ENCODE measurements around the gene TOP1.

Gene TOP1

GRCh38 chr20:41079066-41079465, 50.4 kb downstream of the TOP1 start:
- H3K4me1 ChIP-seq (ENCODE audit: control insufficient read depth, insufficient read depth, low read length): peaks cover 2% of the 10 kb centered on the region
- H3K9ac ChIP-seq (ENCODE audit: low read length): no peak overlapping the region
- peaks cover 14% of the 10 kb centered on the region for H3K36me3 ChIP-seq (ENCODE audit: control insufficient read depth, insufficient read depth, low read length)
- H3K4me3 ChIP-seq (ENCODE audit: low read length): no peak overlapping the region
- no peaks in the 10 kb centered on the region for H3K27me3 ChIP-seq (ENCODE audit: control insufficient read depth, insufficient read depth, low read length)
- H3K27ac ChIP-seq (ENCODE audit: low read depth, low read length): no peak overlapping the region

GRCh38 chr20:41080866-41081265, 52.2 kb downstream of the TOP1 start:
- peaks cover 18% of the 10 kb centered on the region for H3K36me3 ChIP-seq (ENCODE audit: control insufficient read depth, insufficient read depth, low read length)
- H3K9ac ChIP-seq (ENCODE audit: low read length): no peak overlapping the region
- no peak overlapping the region for H3K4me3 ChIP-seq (ENCODE audit: low read length)
- H3K4me1 ChIP-seq (ENCODE audit: control insufficient read depth, insufficient read depth, low read length): no peaks in the 10 kb centered on the region
- H3K27me3 ChIP-seq (ENCODE audit: control insufficient read depth, insufficient read depth, low read length): no peaks in the 10 kb centered on the region
- H3K27ac ChIP-seq (ENCODE audit: low read depth, low read length): no peak overlapping the region

DNA sequence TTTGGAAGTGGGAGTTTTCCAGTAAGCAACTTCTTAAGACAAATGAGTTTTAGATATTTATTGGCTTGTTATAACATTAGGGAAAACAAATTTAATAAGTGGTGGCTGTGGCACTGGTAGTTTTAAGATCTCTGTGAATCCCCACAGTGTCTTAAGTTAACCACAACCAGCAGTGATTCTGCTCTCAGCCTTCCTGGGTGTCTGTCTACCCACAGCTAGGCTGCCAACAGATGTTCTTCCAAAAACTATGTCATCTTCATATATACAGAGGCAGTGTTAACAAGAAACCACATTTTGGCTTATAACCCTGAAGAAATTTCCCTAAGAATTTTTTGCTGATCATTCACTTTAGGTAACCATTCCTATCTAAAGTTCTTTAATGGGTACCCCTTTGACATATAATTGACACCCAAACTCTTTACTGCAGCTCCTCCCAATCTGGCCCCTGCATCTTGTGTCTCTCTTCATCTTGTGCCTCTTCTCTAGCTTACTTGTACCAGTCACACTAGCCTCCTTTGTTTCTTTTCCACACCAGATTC, 52.7 kb downstream of the TOP1 start:
- H3K4me3 ChIP-seq (ENCODE audit: low read length): no peak overlapping the region
- no peak overlapping the region for H3K27ac ChIP-seq (ENCODE audit: low read depth, low read length)
- no peak overlapping the region for H3K9ac ChIP-seq (ENCODE audit: low read length)
- no peaks in the 10 kb centered on the region for H3K4me1 ChIP-seq (ENCODE audit: control insufficient read depth, insufficient read depth, low read length)
- no peaks in the 10 kb centered on the region for H3K27me3 ChIP-seq (ENCODE audit: control insufficient read depth, insufficient read depth, low read length)
- peaks cover 18% of the 10 kb centered on the region for H3K36me3 ChIP-seq (ENCODE audit: control insufficient read depth, insufficient read depth, low read length)

GRCh38 chr20:41082306-41082705, 53.7 kb downstream of the TOP1 start:
- Histone ChIP-seq H3K27me3 (ENCODE audit: control insufficient read depth, insufficient read depth, low read length) (no peaks in the 10 kb centered on the region), H3K4me3 (ENCODE audit: low read length) (no peak overlapping the region), H3K36me3 (ENCODE audit: control insufficient read depth, insufficient read depth, low read length) (peaks cover 18% of the 10 kb centered on the region), H3K4me1 (ENCODE audit: control insufficient read depth, insufficient read depth, low read length) (no peaks in the 10 kb centered on the region), H3K9ac (ENCODE audit: low read length) (no peak overlapping the region), H3K27ac (ENCODE audit: low read depth, low read length) (no peak overlapping the region)

- no peaks in the 10 kb centered on the region for H3K4me1 ChIP-seq (ENCODE audit: control insufficient read depth, insufficient read depth, low read length)
- no peak overlapping the region for H3K9ac ChIP-seq (ENCODE audit: low read length)
- H3K36me3 ChIP-seq (ENCODE audit: control insufficient read depth, insufficient read depth, low read length): peaks cover 18% of the 10 kb centered on the region
- H3K27ac ChIP-seq (ENCODE audit: low read depth, low read length): no peak overlapping the region
- no peak overlapping the region for H3K4me3 ChIP-seq (ENCODE audit: low read length)
- H3K27me3 ChIP-seq (ENCODE audit: control insufficient read depth, insufficient read depth, low read length): no peaks in the 10 kb centered on the region
Observed at GRCh38 chr20:41085606-41086005, 57.0 kb downstream of the TOP1 start.

DNA sequence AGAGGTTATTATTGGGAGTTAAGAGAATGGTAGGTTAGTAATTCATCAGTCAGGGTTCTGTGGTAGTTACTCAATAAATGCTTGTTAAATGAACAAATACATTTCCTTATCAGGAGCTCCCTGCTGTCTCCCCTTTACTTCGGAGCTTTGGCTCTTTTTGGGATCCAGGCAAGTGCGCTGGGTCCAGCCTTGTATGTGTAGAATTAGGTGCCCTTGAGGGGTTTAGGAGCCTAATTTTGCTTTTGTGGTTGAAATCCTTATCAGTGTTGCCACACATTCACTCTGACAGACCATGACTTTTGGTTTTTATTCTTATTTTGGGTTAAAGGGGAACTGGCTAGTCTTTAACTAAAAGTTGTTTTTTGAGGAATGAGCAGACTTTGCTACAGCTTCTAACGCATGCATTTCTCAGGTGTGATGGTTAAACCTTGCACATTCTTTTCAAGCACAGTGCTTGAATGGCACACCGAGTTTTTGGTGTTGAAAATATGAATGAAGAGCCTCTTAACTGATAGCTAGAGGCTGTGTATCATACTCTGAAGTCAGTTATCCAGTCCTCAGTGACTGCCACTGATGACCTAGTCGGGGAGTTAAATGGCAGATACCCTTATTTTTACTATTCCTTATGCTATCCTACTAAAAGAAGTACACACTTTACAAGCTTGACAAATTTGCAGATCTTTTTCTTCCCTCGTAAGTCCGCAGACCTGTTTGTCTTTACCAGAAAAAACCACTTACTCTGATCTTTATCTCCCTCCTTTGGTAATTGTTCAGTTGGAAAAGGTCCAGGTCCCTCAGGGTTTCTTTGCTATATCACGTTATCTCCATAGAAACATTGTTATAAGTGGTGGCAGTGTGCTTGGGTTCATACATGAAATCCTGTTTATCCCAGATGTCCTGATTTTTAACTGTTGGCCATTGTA, 58.0 kb downstream of the TOP1 start:
- Histone ChIP-seq H3K27me3 (ENCODE audit: control insufficient read depth, insufficient read depth, low read length) (no peaks in the 10 kb centered on the region), H3K4me3 (ENCODE audit: low read length) (no peak overlapping the region), H3K27ac (ENCODE audit: low read depth, low read length) (no peak overlapping the region), H3K4me1 (ENCODE audit: control insufficient read depth, insufficient read depth, low read length) (no peaks in the 10 kb centered on the region), H3K36me3 (ENCODE audit: control insufficient read depth, insufficient read depth, low read length) (peaks cover 16% of the 10 kb centered on the region), H3K9ac (ENCODE audit: low read length) (no peak overlapping the region)

DNA sequence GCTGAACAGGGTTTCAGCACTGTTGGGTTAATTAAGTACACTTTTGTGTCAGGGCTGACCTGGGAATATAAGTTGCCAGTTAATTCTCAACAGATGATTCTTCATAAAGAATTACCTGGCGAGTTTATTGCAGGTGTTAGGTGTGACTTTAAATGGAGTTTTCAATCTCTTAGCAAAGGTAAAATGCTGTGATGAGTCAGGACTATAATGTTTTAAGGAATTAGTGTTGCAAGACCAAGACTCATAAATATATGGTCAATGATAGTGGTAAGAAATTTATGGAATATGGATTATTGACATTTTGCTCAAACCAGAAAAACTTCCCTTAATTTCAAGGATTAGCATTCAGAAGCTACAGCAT, 58.7 kb downstream of the TOP1 start:
- Histone ChIP-seq H3K4me3 (ENCODE audit: low read length) (no peak overlapping the region), H3K9ac (ENCODE audit: low read length) (no peak overlapping the region), H3K27me3 (ENCODE audit: control insufficient read depth, insufficient read depth, low read length) (no peaks in the 10 kb centered on the region), H3K4me1 (ENCODE audit: control insufficient read depth, insufficient read depth, low read length) (peaks cover 3% of the 10 kb centered on the region), H3K36me3 (ENCODE audit: control insufficient read depth, insufficient read depth, low read length) (peaks cover 14% of the 10 kb centered on the region), H3K27ac (ENCODE audit: low read depth, low read length) (no peak overlapping the region)

- Histone ChIP-seq H3K4me3 (ENCODE audit: low read length) (no peak overlapping the region), H3K27ac (ENCODE audit: low read depth, low read length) (no peak overlapping the region), H3K4me1 (ENCODE audit: control insufficient read depth, insufficient read depth, low read length) (peaks cover 3% of the 10 kb centered on the region), H3K36me3 (ENCODE audit: control insufficient read depth, insufficient read depth, low read length) (peaks cover 12% of the 10 kb centered on the region), H3K27me3 (ENCODE audit: control insufficient read depth, insufficient read depth, low read length) (no peaks in the 10 kb centered on the region), H3K9ac (ENCODE audit: low read length) (no peak overlapping the region)
Observed at GRCh38 chr20:41087777-41088176, 59.2 kb downstream of the TOP1 start.

- H3K9ac ChIP-seq (ENCODE audit: low read length): no peak overlapping the region
- no peak overlapping the region for H3K4me3 ChIP-seq (ENCODE audit: low read length)
- no peaks in the 10 kb centered on the region for H3K27me3 ChIP-seq (ENCODE audit: control insufficient read depth, insufficient read depth, low read length)
- H3K4me1 ChIP-seq (ENCODE audit: control insufficient read depth, insufficient read depth, low read length): peaks cover 3% of the 10 kb centered on the region
- H3K27ac ChIP-seq (ENCODE audit: low read depth, low read length): no peak overlapping the region
- peaks cover 11% of the 10 kb centered on the region for H3K36me3 ChIP-seq (ENCODE audit: control insufficient read depth, insufficient read depth, low read length)
Observed at GRCh38 chr20:41089555-41089954, 60.9 kb downstream of the TOP1 start.

GRCh38 chr20:41091927-41092326, 63.3 kb downstream of the TOP1 start:
- H3K9ac ChIP-seq (ENCODE audit: low read length): no peak overlapping the region
- H3K4me1 ChIP-seq (ENCODE audit: control insufficient read depth, insufficient read depth, low read length): peaks cover 3% of the 10 kb centered on the region
- no peak overlapping the region for H3K4me3 ChIP-seq (ENCODE audit: low read length)
- no peak overlapping the region for H3K27ac ChIP-seq (ENCODE audit: low read depth, low read length)
- peaks cover 12% of the 10 kb centered on the region for H3K36me3 ChIP-seq (ENCODE audit: control insufficient read depth, insufficient read depth, low read length)
- no peaks in the 10 kb centered on the region for H3K27me3 ChIP-seq (ENCODE audit: control insufficient read depth, insufficient read depth, low read length)

DNA sequence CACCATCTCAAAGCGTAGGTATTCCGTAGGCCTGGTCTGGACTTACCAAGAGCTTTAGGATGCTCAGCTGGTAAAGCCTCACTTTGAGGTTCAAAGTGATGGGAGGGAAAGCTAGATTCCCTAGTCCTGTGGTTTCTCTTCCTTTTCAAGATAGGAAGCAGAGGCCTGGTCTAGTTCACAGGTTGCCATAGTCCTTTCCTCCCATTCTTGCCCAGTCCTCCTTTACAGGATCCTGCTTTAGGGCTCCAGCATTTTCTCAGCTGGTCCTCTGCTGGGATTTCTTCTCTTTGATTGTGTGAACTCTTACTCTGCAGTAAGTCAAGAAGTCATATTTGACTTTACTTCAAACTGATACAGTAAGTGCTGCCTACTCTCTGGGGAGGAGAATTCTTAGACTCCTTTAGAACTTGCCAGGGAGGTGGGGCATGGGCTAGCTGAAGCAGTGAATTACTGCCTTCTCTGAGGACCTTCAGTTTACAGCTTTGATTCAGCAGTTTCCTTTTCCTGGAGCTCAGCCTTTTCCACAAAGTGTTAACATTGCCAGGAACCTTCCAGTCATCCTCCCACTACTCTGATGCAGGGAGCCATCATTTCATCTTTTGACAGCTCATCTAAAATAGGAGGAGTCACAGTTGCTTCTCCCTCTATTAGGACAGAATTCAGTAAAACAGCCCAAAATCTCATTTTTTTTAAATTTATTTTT, 65.9 kb downstream of the TOP1 start:
- H3K9ac ChIP-seq (ENCODE audit: low read length): no peak overlapping the region
- H3K36me3 ChIP-seq (ENCODE audit: control insufficient read depth, insufficient read depth, low read length): peaks cover 19% of the 10 kb centered on the region

DNA sequence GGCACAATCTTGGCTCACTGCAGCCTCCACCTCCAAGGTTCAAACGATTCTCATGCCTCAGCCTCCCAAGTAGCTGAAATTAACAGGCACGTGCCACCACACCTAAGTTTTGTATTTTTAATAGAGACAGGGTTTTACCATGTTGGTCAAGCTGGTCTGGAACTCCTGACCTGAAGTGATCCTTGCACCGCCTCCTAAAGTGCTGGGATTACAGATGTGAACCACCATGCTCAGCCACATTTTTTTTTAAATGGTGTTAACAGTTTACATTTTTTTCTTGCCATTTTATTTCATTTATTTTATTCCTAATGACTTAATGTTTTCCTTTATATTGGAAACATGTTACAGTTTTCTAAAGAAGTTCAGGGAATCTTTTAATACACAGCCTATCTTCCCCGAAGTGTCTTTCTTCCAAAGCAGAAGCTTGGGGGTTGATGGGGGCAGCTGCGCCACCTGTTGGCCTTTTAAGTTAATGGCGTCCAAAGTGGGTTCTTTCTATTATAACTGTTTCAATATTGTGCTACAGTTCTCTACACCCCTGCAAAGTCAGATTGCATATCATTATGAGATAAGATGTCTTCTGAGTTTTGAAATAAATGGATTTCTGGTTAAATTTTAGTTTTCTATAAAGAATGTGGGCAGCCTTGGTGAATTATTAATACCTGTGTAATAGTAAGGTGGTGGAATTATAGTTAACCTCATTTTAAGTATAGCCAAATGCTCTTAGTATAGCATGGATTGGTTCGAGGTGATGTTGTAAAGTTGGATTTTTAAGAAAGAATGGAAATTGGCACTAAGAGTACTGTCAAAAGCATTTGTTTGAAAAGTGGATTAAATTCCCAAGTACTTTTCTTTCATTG, 66.7 kb downstream of the TOP1 start:
- Histone ChIP-seq H3K27me3 (ENCODE audit: control insufficient read depth, insufficient read depth, low read length) (no peaks in the 10 kb centered on the region), H3K4me3 (ENCODE audit: low read length) (no peak overlapping the region), H3K36me3 (ENCODE audit: control insufficient read depth, insufficient read depth, low read length) (peaks cover 24% of the 10 kb centered on the region), H3K4me1 (ENCODE audit: control insufficient read depth, insufficient read depth, low read length) (peaks cover 3% of the 10 kb centered on the region), H3K27ac (ENCODE audit: low read depth, low read length) (no peak overlapping the region), H3K9ac (ENCODE audit: low read length) (no peak overlapping the region)

More for the DNA sequence above, 65.9 kb downstream of the TOP1 start:
- Histone ChIP-seq H3K27me3 (ENCODE audit: control insufficient read depth, insufficient read depth, low read length) (no peaks in the 10 kb centered on the region), H3K4me3 (ENCODE audit: low read length) (no peak overlapping the region), H3K27ac (ENCODE audit: low read depth, low read length) (no peak overlapping the region), H3K4me1 (ENCODE audit: control insufficient read depth, insufficient read depth, low read length) (peaks cover 3% of the 10 kb centered on the region)
